Parietal lobe (tissue), 1 donor: Measurements from ENCODE around the gene TKTL2. TPM values are rescaled to one million over a fixed set of nuclear protein-coding genes. Genes with fewer than 3 reads are reported as not detected.

Source experiments
- total RNA-seq: library from RNA; depleted of rRNA; stranded (reverse); fragments of >200 nt; gene quantifications from one replicate; pipeline ENCODE4 v1.2.3, GENCODE V29; 2014

Gene TKTL2, protein sequence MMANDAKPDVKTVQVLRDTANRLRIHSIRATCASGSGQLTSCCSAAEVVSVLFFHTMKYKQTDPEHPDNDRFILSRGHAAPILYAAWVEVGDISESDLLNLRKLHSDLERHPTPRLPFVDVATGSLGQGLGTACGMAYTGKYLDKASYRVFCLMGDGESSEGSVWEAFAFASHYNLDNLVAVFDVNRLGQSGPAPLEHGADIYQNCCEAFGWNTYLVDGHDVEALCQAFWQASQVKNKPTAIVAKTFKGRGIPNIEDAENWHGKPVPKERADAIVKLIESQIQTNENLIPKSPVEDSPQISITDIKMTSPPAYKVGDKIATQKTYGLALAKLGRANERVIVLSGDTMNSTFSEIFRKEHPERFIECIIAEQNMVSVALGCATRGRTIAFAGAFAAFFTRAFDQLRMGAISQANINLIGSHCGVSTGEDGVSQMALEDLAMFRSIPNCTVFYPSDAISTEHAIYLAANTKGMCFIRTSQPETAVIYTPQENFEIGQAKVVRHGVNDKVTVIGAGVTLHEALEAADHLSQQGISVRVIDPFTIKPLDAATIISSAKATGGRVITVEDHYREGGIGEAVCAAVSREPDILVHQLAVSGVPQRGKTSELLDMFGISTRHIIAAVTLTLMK
- total RNA-seq, result 1.9 TPM

DNA sequence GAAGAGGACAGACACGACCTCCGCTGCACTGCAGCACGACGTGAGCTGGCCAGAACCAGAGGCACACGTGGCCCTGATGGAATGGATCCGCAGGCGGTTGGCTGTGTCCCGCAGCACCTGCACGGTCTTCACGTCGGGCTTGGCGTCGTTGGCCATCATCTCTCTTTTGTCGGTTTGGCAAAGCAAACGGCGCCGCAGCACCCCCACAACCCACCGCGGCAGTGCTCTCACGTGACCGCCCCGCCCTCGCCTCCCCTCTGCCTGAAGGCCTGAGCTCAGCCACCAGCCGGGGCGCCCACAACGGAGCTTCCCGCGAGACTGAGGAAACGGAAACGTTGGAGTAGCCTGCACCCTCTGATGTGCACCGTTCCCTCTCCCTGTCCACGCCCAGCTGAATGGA, at the start of gene TKTL2:
Gene TKTL2, minus strand, starts transcription at position 179 of the 400 bp plus-strand sequence. Its CDS starts 20 bp downstream, at position 159.

DNA sequence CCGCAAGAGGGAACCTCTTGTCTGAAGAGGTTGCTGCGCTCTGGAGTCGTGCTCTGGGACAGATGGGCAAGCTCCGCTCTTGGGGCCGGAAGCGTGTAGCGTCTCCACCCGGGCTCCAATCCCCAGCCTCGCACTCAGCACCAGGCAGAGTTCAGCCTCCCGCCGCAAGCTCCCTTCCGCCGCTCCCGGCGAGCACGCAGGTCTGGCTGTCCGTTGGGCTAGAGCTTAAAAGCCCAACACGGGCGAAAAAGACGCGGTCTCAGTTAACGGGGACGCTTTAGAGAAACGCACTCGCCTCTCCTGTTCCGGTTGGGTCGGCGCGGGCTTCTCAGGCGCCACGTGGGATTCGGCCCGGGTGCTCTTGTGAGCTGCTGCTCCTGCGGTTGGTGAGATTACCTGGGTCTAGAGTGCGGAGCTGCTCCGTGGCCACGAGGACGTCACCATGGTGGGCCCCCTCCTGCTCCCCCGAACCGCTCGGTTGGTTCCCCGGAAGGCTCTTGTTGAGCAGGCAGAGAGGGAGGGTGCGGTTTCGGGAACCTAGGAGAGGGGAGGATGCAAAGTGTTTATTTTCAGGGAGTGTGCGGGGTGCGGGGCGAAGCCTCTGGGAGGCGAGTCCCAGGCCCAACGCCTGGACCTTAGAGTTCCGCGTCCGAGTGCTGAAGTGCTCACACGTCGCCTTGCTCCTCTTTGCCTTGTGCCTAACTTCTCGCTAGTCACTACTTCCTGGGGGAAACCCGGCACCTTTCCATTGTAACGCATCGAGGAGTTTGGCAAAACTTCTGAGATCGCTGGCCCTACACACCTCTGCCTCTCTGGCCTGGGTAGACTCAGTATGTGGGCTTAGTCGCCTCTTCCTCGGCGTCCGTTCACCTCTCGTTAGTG, 21.0 kb upstream of the TKTL2 start, which contains the start of gene TMA16:
Gene TMA16, plus strand, starts transcription at position 331 of the 882 bp plus-strand sequence. Its CDS starts 112 bp downstream, at position 443.

Other genes with a start within 250 kb of the TKTL2 start
- gene NPY1R, start 141.2 kb downstream of the TKTL2 start, total RNA-seq, result 40.4 TPM
- gene NPY5R, start 129.9 kb downstream of the TKTL2 start, total RNA-seq, result 13.1 TPM
- 22.8 TPM for gene TMA16, start 20.9 kb upstream of the TKTL2 start, total RNA-seq